ENCODE measurements around the gene MBP.

MBP gene

GRCh38 chr18:77061281-77061945 lies 71.2 kb downstream of the MBP start:
- no peak for DNase-seq

DNA sequence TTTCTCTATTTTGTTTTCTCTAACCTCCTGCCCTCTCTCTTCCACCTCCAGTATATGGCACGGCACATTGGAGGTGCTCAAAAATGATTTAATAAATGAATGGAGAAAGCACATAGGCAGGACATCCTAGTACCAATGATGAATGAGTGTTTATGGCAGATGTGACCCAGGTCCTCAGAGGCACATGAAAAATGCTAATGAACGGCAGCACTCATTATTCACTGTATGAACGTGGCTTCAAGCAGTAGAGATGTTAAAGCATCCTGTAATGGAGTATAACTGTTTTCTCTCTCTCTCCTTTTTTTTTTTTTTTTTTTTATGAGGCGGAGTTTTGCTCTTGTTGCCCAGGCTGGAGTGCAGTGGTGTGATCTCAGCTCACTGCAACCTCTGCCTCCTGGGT lies 72.4 kb downstream of the MBP start:
- DNase-seq, result no peak

DNA sequence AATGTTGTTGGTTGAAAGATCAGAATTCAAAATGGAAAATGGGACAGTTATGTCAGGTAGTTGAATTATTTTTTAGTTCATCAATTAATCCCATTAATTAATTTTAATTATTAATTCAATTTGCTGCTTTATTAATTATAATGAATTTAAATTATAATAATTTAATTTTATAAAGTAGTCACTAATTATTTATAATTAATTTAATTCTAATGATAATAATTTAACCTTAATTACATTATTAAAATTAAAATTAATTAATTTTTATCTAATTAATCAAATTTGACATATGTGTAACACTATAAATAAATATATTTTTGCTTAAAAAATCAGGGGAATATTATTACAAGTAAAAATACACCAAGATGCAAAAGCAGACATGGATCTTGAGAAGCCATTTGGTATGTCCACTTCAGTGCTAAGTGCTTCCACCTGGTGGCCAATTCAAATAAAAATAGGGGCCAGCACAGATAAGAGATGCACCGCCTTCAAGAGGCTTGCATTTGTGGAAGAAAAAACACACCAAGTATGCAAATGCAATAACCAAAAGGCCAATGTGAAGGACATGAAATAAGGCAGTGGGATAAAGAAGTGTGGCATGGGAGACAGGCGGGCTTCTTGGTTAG lies 73.2 kb downstream of the MBP start:
- peak; percentile 16 for DNase-seq

DNA sequence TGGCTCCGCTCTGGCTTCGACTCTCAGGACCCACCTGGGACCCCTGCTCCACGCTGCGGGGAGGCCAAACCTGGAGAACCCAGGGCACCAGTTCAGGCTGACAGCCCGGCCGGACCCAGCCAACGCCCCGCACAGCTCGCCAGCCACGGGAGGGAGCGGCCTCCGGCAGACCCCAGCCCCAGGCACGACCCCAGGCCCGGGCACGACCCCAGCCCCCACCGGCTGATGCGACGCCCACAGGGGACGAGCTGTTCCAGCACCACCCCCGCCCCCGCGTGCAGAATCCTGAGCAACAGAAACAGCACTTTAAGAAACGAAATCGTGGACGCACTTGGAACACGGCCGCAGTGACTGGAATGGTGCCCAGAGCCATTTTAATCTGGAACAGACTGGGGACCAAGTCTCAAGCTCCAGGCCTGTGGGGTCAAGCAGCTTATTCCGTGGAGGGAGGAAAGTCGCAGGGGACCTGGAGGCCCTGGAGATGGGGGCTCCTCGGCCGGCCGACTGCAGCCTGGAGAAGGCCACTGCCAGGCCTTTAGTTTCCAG lies 74.2 kb downstream of the MBP start:
- DNase-seq, result no peak

- DNase-seq, result no peak
These were observed 75.6 kb downstream of the MBP start for GRCh38 chr18:77057006-77057395.

- no peak for DNase-seq
These were observed 76.1 kb downstream of the MBP start for GRCh38 chr18:77056344-77057005.

DNA sequence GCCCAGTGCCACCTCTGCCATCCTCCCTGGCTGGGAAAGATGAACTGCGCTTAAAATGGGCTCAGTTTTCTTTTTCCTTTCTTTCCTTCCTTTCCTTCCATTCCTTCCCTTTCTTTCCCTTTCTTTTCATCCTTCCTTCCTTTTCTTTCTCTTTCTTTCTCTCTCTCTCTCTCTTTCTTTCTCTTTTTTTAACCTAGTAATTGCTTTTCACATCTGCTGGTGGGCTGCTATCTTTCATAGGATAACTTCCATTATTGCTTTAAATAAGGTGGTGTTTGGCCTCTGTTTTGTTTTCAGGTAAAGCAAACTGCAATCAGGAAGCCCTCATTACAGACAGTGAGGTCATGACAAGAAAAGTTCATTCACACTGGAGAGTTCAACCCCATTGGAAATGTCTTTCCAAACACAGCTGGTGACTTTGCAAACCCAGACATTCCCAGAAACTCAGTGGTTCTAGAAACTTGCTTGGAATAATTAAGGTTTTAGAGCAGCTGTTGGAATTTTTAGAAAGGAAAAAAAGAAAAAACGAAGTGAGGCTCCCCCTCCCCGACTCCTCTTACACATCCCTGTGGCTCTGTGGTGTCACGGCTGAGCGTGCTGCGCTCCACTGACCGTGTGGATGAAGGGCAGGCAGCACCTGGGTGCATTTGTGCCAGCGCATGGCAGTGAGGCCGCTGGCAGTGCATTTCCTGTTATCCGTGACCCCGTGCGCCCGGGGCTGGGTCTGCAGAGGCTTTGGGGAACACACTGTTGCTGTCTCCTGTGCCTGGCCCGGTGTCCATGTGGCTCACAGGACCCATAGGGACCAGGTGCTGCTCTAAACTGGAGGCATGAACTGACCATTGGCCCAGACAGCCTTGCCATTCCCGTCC lies 76.9 kb downstream of the MBP start:
- DNase-seq, result no peak

DNA sequence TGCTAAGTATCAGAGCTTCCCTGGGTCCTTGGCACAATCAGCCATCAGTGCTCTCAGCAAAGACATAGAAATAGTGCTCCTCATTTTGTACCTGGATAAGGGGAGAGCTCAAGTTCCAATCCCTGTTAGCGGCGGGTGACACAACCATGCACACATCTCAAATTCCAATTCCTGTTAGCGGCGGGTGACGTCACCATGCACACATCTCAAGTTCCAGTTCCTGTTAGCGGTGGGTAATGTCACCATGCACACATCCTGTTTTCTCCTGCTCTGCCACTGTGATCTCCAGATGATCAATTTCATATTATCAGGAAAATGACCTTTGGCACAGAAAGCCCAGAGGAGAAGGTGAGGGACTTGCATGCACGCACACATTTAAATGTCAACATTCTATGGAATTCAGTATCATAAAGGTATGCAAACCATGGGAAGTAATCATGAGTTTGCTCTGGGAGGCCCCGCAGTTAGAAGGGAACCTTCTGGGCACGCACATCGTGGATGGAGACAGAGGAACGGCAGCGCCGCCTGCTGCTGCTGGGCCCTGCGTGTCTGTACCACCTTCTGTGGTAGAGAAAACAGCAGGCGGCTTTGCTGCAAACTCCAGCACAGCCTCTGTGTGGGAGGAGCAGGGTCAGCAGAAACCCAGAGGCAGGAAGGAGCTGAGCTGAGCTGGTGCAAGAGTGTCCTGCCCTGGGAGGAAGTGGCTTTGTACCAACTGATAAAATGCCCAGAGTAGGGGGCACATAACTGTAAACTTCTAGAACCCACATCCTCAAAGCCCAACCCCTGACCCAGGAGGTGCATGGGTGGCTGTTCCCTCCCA lies 77.8 kb downstream of the MBP start:
- DNase-seq, result peak; percentile 77

GRCh38 chr18:77054288-77054605 lies 78.3 kb downstream of the MBP start:
- no peak for DNase-seq

DNA sequence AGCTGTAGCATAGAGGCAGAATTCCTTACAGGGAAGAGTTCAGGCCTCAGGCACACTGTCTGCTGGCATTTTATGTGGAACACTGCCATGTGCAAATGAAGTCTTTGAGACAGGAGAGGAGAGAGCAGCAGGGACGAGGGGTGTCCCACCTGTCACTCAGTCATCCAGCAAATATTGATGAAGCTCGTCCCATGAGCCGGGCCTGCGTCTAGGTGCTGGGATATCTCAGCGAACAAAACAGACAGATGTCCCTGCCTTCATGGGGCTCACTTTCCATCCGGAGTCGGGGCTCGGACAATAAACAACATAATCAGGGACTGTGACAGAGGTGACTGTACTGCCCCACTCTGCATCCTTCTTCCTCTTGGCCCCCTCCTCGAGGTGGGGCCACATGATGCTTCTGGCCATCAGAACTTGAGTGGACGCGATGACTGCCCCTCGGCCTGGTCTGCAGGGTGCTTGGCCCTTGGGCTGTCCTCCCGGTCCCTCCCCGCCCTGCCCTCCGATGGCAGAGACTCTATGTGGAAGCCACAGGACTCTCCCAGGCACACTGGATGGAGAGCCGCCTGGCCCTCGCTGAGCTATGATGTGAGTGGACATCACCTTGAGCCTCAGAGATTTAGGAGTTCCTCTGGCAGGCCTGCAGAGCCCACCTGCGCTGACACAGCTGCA lies 78.8 kb downstream of the MBP start:
- DNase-seq, result no peak

- no peak for DNase-seq
These were observed 79.6 kb downstream of the MBP start for GRCh38 chr18:77052983-77053309.

DNA sequence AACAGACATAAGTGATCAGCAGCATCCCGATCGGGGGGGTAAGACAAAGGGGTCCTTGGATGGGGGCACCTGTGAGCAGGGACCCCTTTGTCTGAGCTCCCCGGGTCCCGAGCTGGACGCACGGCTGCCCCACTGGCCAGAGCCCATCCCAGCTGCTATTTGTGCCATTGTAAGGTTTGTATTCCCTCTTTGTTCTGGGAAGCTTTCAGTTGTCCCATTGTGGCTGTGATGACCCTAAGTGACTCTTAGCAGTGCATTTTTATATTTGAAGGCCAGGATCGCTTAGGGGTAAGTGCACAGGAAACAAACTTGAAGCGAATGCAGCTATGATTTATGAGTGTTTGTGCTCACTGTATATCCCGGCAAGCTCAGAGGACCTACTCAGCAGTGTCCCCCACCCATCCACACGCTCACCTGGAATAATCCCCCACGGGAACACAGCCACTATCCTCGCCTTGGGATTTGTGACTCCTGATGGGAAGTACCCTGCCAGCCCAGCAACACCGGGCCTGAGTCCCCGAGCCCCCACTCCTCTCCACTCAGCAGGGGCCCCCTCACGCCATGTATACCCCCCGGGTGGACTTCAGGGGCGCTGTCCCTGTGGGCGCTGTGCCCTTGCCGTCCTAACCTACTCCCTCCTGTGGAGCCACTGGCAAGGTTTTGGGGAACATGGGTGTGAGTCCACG lies 80.1 kb downstream of the MBP start:
- no peak for DNase-seq

- DNase-seq, result no peak
These were observed 80.8 kb downstream of the MBP start for GRCh38 chr18:77051581-77052296.

DNA sequence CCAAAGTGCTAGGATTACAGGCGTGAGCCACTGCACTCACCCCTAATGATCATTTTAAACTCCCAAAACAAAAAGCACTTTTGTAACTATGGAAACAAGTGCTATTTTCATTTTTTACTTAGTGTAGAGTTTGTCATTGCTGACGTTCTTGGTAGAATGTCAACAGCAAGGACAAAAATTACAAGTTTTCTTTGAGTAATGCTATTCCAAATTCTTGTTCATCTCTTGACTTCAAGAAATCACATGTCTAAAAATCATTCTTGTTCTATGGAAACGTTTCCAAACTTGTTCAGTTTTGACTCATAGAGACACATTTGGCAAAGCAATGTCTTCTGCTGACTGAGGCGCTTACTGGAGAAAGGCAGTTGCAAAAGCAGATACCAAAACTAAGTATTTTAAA lies 82.6 kb downstream of the MBP start:
- DNase-seq, result no peak

GRCh38 chr18:77047803-77048419 lies 84.7 kb downstream of the MBP start:
- no peak for DNase-seq

- DNase-seq, result no peak
These were observed 85.6 kb downstream of the MBP start for GRCh38 chr18:77046994-77047393.

DNA sequence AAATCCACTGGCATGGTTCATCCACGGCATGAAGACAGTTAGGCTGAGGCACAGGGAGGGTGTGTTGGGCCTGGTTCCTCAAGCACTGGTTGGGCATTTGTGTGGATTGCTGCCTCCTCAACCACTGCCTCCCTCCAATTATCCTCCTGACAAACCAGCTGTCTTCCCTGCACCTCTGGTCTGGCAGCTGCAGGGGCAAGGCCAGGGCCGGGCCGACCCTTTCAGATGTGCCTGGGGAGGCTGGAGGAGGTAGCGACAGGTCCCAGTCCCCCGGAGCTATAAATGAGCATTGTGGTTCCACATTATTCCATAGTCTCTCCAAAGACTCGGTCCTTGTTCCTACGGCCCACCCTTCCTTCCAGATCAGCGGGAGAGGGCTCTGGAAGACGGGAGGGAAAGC lies 86.2 kb downstream of the MBP start:
- DNase-seq, result no peak

DNA sequence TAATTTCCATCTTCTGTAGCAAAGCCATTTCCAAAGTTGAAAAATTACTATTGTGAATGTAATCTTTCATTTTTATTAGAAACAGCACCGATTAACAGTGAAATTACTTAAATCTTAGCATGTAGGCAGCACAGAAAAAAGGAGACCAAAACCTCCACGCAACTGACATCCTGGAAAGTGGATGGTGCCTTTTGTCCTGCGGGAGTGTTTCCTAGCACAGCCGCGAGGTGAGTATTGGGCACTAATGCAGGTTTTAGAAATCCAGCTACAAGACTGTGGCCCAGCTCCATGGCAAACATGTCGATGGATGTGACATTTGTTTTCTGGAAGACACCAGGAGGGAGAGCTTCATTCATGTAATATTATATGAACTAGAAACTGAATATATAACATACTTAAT lies 86.9 kb downstream of the MBP start:
- DNase-seq, result peak; percentile 22

GRCh38 chr18:77044866-77045664 lies 87.5 kb downstream of the MBP start:
- DNase-seq, result peak; percentile 37

All from DMS79 treated with DMSO at 0.1 percent for 48 hours (cell line).